Osteocyte (in vitro differentiated cells): ENCODE data around the gene MEGF6. TPM values are rescaled to one million over a fixed set of nuclear protein-coding genes. Genes with fewer than 3 reads are reported as not detected.
"Not testable (repeated sequence)": the region's sequence is repeated elsewhere in the genome, so short reads cannot be mapped to it uniquely, and the experiment has no call there.

Source experiments
- DNase-seq: peaks from one replicate; pipeline ENCODE4 v3.0.0; 2021; ENCODE audit warnings: mixed read lengths; ENCODE audit not compliant: unreplicated experiment; ENCODE audit errors: extremely low spot score
- H3K27ac Mint-ChIP-seq: one replicate; pipeline ENCODE4 v1.8.0; 2021; ENCODE audit warnings: mild to moderate bottlenecking, mixed read lengths; ENCODE audit not compliant: unreplicated experiment
- H3K27me3 Mint-ChIP-seq: one replicate; pipeline ENCODE4 v1.8.0; 2021; ENCODE audit warnings: mixed read lengths; ENCODE audit not compliant: unreplicated experiment
- H3K36me3 Mint-ChIP-seq: one replicate; pipeline ENCODE4 v1.8.0; 2021; ENCODE audit warnings: mixed read lengths; ENCODE audit not compliant: unreplicated experiment
- H3K4me1 Mint-ChIP-seq: one replicate; pipeline ENCODE4 v1.8.0; 2021; ENCODE audit warnings: mixed read lengths; ENCODE audit not compliant: unreplicated experiment
- H3K4me3 Mint-ChIP-seq: one replicate; pipeline ENCODE4 v1.8.0; 2021; ENCODE audit warnings: mild to moderate bottlenecking, moderate library complexity, mixed read lengths; ENCODE audit not compliant: unreplicated experiment
- H3K9me3 Mint-ChIP-seq: one replicate; pipeline ENCODE4 v1.8.0; 2021; ENCODE audit warnings: mixed read lengths; ENCODE audit not compliant: unreplicated experiment
- total RNA-seq: library from RNA; stranded (reverse); gene quantifications from 2 replicates; pipeline ENCODE4 v1.2.1, GENCODE V29; 2021
- TF ChIP-seq, protein P1 (sequence below): fragments of 200-600 bp; sonication (generic); IDR thresholded peaks from 2 replicates; pipeline ENCODE4 v1.5.0; 2021; ENCODE audit warnings: antibody characterized with exemption, mild to moderate bottlenecking, moderate library complexity

The MEGF6 gene
- total RNA-seq, 1 donor from 2014 or later = 255 TPM

- Mint-ChIP-seq H3K27me3 (no peaks in the 10 kb centered on the region), H3K9me3 (no peaks in the 10 kb centered on the region), H3K36me3 (no peaks in the 10 kb centered on the region), H3K4me1 (peaks cover 14% of the 10 kb centered on the region), H3K27ac (no peak overlapping the region), H3K4me3 (no peak overlapping the region)
- DNase-seq = no peak
- TF ChIP-seq, protein P1, sequence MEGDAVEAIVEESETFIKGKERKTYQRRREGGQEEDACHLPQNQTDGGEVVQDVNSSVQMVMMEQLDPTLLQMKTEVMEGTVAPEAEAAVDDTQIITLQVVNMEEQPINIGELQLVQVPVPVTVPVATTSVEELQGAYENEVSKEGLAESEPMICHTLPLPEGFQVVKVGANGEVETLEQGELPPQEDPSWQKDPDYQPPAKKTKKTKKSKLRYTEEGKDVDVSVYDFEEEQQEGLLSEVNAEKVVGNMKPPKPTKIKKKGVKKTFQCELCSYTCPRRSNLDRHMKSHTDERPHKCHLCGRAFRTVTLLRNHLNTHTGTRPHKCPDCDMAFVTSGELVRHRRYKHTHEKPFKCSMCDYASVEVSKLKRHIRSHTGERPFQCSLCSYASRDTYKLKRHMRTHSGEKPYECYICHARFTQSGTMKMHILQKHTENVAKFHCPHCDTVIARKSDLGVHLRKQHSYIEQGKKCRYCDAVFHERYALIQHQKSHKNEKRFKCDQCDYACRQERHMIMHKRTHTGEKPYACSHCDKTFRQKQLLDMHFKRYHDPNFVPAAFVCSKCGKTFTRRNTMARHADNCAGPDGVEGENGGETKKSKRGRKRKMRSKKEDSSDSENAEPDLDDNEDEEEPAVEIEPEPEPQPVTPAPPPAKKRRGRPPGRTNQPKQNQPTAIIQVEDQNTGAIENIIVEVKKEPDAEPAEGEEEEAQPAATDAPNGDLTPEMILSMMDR = no peak
Observed at GRCh38 chr1:3575993-3576392, 35.3 kb downstream of the MEGF6 start.

- H3K4me1 Mint-ChIP-seq = peaks cover 16% of the 10 kb centered on the region
- H3K36me3 Mint-ChIP-seq, H3K27ac Mint-ChIP-seq, H3K4me3 Mint-ChIP-seq, H3K9me3 Mint-ChIP-seq, DNase-seq, H3K27me3 Mint-ChIP-seq: not testable (repeated sequence)
Observed at GRCh38 chr1:3575515-3575914, 35.8 kb downstream of the MEGF6 start.

- no peaks in the 10 kb centered on the region for H3K9me3 Mint-ChIP-seq
- no peak overlapping the region for H3K4me3 Mint-ChIP-seq
Observed at GRCh38 chr1:3573500-3573899, 37.8 kb downstream of the MEGF6 start.

GRCh38 chr1:3572638-3573037, 38.7 kb downstream of the MEGF6 start:
- not testable (repeated sequence) for H3K4me3 Mint-ChIP-seq, H3K27ac Mint-ChIP-seq, H3K36me3 Mint-ChIP-seq, H3K27me3 Mint-ChIP-seq, DNase-seq, H3K9me3 Mint-ChIP-seq
- H3K4me1 Mint-ChIP-seq = peaks cover 16% of the 10 kb centered on the region

More at GRCh38 chr1:3573500-3573899, 37.8 kb downstream of the MEGF6 start:
- H3K4me1 Mint-ChIP-seq = peaks cover 16% of the 10 kb centered on the region
- H3K36me3 Mint-ChIP-seq = no peaks in the 10 kb centered on the region
- no peak for DNase-seq
- TF ChIP-seq, protein P1 = no peak
- no peak overlapping the region for H3K27ac Mint-ChIP-seq
- H3K27me3 Mint-ChIP-seq = no peaks in the 10 kb centered on the region

GRCh38 chr1:3571263-3571662, 40.0 kb downstream of the MEGF6 start:
- Mint-ChIP-seq H3K27me3 (no peaks in the 10 kb centered on the region), H3K4me1 (peaks cover 14% of the 10 kb centered on the region), H3K27ac (no peak overlapping the region), H3K36me3 (no peaks in the 10 kb centered on the region), H3K9me3 (no peaks in the 10 kb centered on the region), H3K4me3 (no peak overlapping the region)
- TF ChIP-seq, protein P1 = no peak
- DNase-seq = no peak

GRCh38 chr1:3570066-3570986, 41.0 kb downstream of the MEGF6 start:
- H3K36me3 Mint-ChIP-seq = no peaks in the 10 kb centered on the region
- TF ChIP-seq, protein P1 = no peak
- no peak for DNase-seq
- H3K27me3 Mint-ChIP-seq = no peaks in the 10 kb centered on the region
- H3K9me3 Mint-ChIP-seq = no peaks in the 10 kb centered on the region
- H3K4me3 Mint-ChIP-seq = no peak overlapping the region
- H3K27ac Mint-ChIP-seq = no peak overlapping the region
- peaks cover 14% of the 10 kb centered on the region for H3K4me1 Mint-ChIP-seq
